Pancreas (tissue), 10 donors: ENCODE measurements around the gene TNFRSF8. TPM values are rescaled to one million over a fixed set of nuclear protein-coding genes. Genes with fewer than 3 reads are reported as not detected.

Source experiments
- ATAC-seq, 4 donors: fragments of 200-7000 bp; cut with Tn5 transposase; one replicate each; pipeline versions ENCODE4 v1.8.0 to v1.9.1; 2020; ENCODE audit warnings: mild to moderate bottlenecking in 4 of 4, moderate library complexity in 4 of 4
- DNase-seq, 6 donors: peaks; one replicate each; pipeline ENCODE4 v3.0.0-alpha.2; 2020
- FAIRE-seq: peaks from 2 replicates; lab custom pipeline; 2012; peaks lifted over from hg19 to GRCh38; lab: Jason Lieb, UNC
- H3K27ac ChIP-seq, 4 donors: fragments of 200-600 bp; sonication (generic); 1 replicate in 3 of 4; 2 replicates in 1 of 4; pipeline versions ENCODE4 v1.5.0 to v1.8.0; 2020
- H3K27me3 ChIP-seq, 4 donors: fragments of 200-600 bp; one replicate each; pipeline ENCODE4 v1.8.0; 2021
- H3K36me3 ChIP-seq, 3 donors: fragments of 200-600 bp; sonication (generic) in 1 of 3; one replicate each; pipeline versions ENCODE4 v1.5.0 to v1.8.0; 2020 to 2021
- H3K4me1 ChIP-seq, 3 donors: fragments of 200-600 bp; one replicate each; pipeline ENCODE4 v1.8.0; 2021
- H3K4me3 ChIP-seq, 4 donors: fragments of 200-600 bp; sonication (generic) in 2 of 4; one replicate each; pipeline versions ENCODE4 v1.5.0 to v1.8.0; 2020 to 2021
- H3K9me3 ChIP-seq, 4 donors: fragments of 200-600 bp; one replicate each; pipeline ENCODE4 v1.8.0; 2021
- CTCF ChIP-seq, 4 donors: fragments of 200-600 bp; sonication (generic) in 3 of 4; IDR thresholded peaks; one replicate each; pipeline versions ENCODE4 v1.5.0 to v1.8.0; 2021; ENCODE audit warnings: antibody characterized with exemption in 4 of 4
- WGBS, 2 donors: extraction: QIAGEN DNeasy Blood & Tissue Kit; methylation state at CpG; one replicate each; pipeline ENCODE4 v1.1.7; 2013; 5-methylcytosine and 5-hydroxymethylcytosine counted together
- intact Hi-C, 3 donors: fragments of 100-400 bp; cut with DNase I; formaldehyde crosslinking; loops; one replicate each; pipeline versions ENCODE4 v1.11.1 to v1.14.2; 2022
- polyA plus RNA-seq, 2 donors: library from polyadenylated mRNA; stranded (reverse); fragments of 200-250 nt; gene quantifications; one replicate each; pipeline ENCODE4 v1.2.3, GENCODE V29; 2013
- total RNA-seq, 6 donors: library from RNA; stranded (reverse); fragmentation: NEBNext Ultra II Directional in 4 of 6; extraction: Animal tissue kit (Norgen Biotek cat#: 25700) in 4 of 6; gene quantifications; one replicate each; pipeline versions ENCODE4 v1.2.1 to v1.2.4, GENCODE V29; 2021 to 2023
- donor health status: healthy with polysubstance abuse.
- donor health status: DM: no; HTN: no; CAD: no; lungs with moderate emphysema.
- donor health status: DM: no; HTN: no; CAD: no.
- donor health status: control.
- donor health status: control.
- donor health status: Bipolar disorder and iron deficiency.
- donor health status: DM: yes; HTN: yes; CAD: no.
- donor health status: DM: no; HTN: no; CAD: no.
- donor health status: DM: no; HTN: no; CAD: no.
- donor health status: DM: yes; HTN: yes; CAD: no.

TNFRSF8 gene
- total and polyA plus RNA-seq, 8 donors = 0.08 to 0.72 (median 0.25) TPM; not detected in 1

GRCh38 chr1:12067900-12068821 is 5.1 kb downstream of the TNFRSF8 start:
- ATAC-seq = peak in 2 of 4 donors; percentile 45 to 51
- Histone ChIP-seq H3K4me1 (no peaks in the 10 kb centered on the region), H3K9me3 (no peaks in the 10 kb centered on the region), H3K36me3 (no peaks in the 10 kb centered on the region), H3K27me3 (peaks cover 0 to 11% (median 0%) of the 10 kb centered on the region in 4 donors), H3K27ac (no peak overlapping the region), H3K4me3 (no peak overlapping the region)
- no peak for TF ChIP-seq CTCF (IDR thresholded peaks at IDR 0.05)
- FAIRE-seq = no peak
- DNase-seq = no peak
- intact Hi-C loops = no loop called here
- 32% methylated on average over 13 to 14 of the region's 14 CpGs for WGBS, 2 donors

GRCh38 chr1:12069623-12070244 is 6.6 kb downstream of the TNFRSF8 start:
- no peak for TF ChIP-seq CTCF (IDR thresholded peaks at IDR 0.05)
- intact Hi-C loops = no loop called here
- no peak overlapping the region for H3K27ac ChIP-seq
- FAIRE-seq (no peak), DNase-seq (no peak), ATAC-seq (no peak)
- peaks cover 0 to 6% (median 0%) of the 10 kb centered on the region in 4 donors for H3K27me3 ChIP-seq
- no peaks in the 10 kb centered on the region for H3K36me3 ChIP-seq
- H3K9me3 ChIP-seq = no peaks in the 10 kb centered on the region
- WGBS, 2 donors = 31 to 32% methylated on average over 10 of the region's 10 CpGs
- H3K4me1 ChIP-seq = no peaks in the 10 kb centered on the region
- H3K4me3 ChIP-seq = no peak overlapping the region

GRCh38 chr1:12071892-12072291 is 8.8 kb downstream of the TNFRSF8 start:
- no peak for ATAC-seq
- WGBS, 2 donors = 60 to 61% methylated on average over 3 of the region's 3 CpGs

GRCh38 chr1:12072741-12073140 is 9.6 kb downstream of the TNFRSF8 start:
- H3K4me1 ChIP-seq = no peaks in the 10 kb centered on the region
- no peak for FAIRE-seq

More at GRCh38 chr1:12071892-12072291, 8.8 kb downstream of the TNFRSF8 start:
- Histone ChIP-seq H3K27me3 (no peaks in the 10 kb centered on the region), H3K9me3 (no peaks in the 10 kb centered on the region), H3K4me3 (no peak overlapping the region), H3K4me1 (no peaks in the 10 kb centered on the region), H3K27ac (no peak overlapping the region), H3K36me3 (no peaks in the 10 kb centered on the region)
- DNase-seq = no peak
- FAIRE-seq = no peak
- no peak for TF ChIP-seq CTCF (IDR thresholded peaks at IDR 0.05)
- intact Hi-C loops = no loop called here

More at GRCh38 chr1:12072741-12073140, 9.6 kb downstream of the TNFRSF8 start:
- TF ChIP-seq CTCF (IDR thresholded peaks at IDR 0.05) = no peak
- Histone ChIP-seq H3K36me3 (no peaks in the 10 kb centered on the region), H3K27me3 (no peaks in the 10 kb centered on the region), H3K4me3 (no peak overlapping the region), H3K9me3 (no peaks in the 10 kb centered on the region), H3K27ac (no peak overlapping the region)
- intact Hi-C loops = no loop called here
- DNase-seq = no peak
- ATAC-seq = no peak
- 67 to 68% methylated on average over 8 of the region's 8 CpGs for WGBS, 2 donors
